MM.1S (cell line): ENCODE data around the gene CCDC182.

Experiments used
- EZH2 ChIP-seq: fragments of 300-600 bp; sonication (generic); optimal IDR thresholded peaks from 2 replicates; pipeline ENCODE3; 2017; ENCODE audit warnings: low read depth, mild to moderate bottlenecking, antibody characterized with exemption, low read length, mixed read lengths
- EZH2phosphoT487 ChIP-seq: fragments of 300-600 bp; sonication (generic); IDR thresholded peaks from 2 replicates; pipeline ENCODE4 v1.6.1; 2018; ENCODE audit warnings: antibody characterized with exemption, low read length
- TF ChIP-seq, protein P1 (sequence below): fragments of 300-600 bp; sonication (generic); IDR thresholded peaks from 2 replicates; pipeline ENCODE4 v1.5.1; 2016; ENCODE audit warnings: antibody characterized with exemption, low read length, mixed read lengths

- TF ChIP-seq EZH2 (no peak), EZH2phosphoT487 (no peak)
- TF ChIP-seq, protein P1, sequence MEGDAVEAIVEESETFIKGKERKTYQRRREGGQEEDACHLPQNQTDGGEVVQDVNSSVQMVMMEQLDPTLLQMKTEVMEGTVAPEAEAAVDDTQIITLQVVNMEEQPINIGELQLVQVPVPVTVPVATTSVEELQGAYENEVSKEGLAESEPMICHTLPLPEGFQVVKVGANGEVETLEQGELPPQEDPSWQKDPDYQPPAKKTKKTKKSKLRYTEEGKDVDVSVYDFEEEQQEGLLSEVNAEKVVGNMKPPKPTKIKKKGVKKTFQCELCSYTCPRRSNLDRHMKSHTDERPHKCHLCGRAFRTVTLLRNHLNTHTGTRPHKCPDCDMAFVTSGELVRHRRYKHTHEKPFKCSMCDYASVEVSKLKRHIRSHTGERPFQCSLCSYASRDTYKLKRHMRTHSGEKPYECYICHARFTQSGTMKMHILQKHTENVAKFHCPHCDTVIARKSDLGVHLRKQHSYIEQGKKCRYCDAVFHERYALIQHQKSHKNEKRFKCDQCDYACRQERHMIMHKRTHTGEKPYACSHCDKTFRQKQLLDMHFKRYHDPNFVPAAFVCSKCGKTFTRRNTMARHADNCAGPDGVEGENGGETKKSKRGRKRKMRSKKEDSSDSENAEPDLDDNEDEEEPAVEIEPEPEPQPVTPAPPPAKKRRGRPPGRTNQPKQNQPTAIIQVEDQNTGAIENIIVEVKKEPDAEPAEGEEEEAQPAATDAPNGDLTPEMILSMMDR, result no peak
Measured at GRCh38 chr17:57750895-57751294, 5.8 kb upstream of the CCDC182 start.
